Thyroid gland (tissue), 4 donors: Measurements from ENCODE around the gene MAP2K5.
"Not testable (repeated sequence)": the region's sequence is repeated elsewhere in the genome, so short reads cannot be mapped to it uniquely, and the experiment has no call there.

Source experiments
- CTCF ChIP-seq, 6 experiments: fragments of 200-600 bp in 3 of 6; fragments of 450-650 bp in 3 of 6; sonication (generic) in 3 of 6; IDR thresholded peaks; one replicate each; pipeline ENCODE4 v1.5.1; 2016 to 2019; ENCODE audit warnings: antibody characterized with exemption in 6 of 6, mild to moderate bottlenecking in 2 of 6, inconsistent platforms in 1 of 6, moderate library complexity in 1 of 6
- POLR2A ChIP-seq, 2 donors: fragments of 450-650 bp; IDR thresholded peaks; one replicate each; pipeline ENCODE4 v1.6.1; 2017; ENCODE audit warnings: antibody characterized with exemption in 2 of 2, mild to moderate bottlenecking in 2 of 2, moderate library complexity in 1 of 2

DNA sequence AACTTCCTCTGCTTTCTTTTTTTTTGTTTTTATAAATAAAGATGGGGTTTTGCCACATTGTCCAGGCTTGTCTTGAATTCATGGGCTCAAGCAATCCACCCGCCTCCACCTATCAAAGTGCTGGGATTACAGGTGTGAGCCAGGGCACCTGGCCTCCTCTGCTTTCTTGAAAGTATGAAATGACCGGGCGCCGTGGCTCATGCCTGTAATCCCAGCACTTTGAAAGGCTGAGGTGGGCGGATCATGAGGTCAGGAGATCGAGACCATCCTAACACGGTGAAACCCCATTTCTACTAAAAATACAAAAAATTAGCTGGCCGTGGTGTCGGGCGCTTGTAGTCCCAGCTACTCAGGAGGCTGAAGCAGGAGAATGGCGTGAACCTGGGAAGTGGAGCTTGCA lies 93.4 kb downstream of the MAP2K5 start:
- TF ChIP-seq POLR2A, CTCF (IDR thresholded peaks at IDR 0.05): not testable (repeated sequence)
